Endothelial cell of hepatic sinusoid (primary cell): ENCODE data around the gene ERH.
"Not testable (repeated sequence)": the region's sequence is repeated elsewhere in the genome, so short reads cannot be mapped to it uniquely, and the experiment has no call there.

Source experiments
- in situ Hi-C: cut with HindIII; loops from 2 replicates; pipeline ENCODE4 v1.10.0; 2017; ENCODE audit warnings: low sequenced_read_pairs

ERH gene

DNA sequence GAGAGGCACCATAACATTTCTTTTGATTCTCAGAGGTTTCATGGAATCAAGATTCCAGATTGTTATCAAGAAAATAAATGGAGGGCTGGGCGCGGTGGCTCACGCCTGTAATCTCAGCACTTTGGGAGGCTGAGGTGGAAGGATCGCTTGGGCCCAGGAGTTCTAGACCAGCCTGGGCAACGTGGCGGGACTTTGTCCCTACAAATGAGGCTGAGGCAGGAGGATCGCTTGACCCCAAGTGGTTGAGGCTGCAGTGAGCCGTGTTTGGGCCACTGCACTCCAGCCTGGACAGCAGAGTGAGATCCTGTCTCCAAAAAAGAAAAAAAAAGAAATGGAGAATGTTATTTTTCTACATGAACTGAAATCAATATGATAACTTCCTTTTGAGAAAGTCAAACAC, 1.7 kb upstream of the ERH start:
- in situ Hi-C loops: loop anchor here (5.0 kb wide), 1 partner anchor 63 kb away; no protein-coding TSS in a partner anchor

DNA sequence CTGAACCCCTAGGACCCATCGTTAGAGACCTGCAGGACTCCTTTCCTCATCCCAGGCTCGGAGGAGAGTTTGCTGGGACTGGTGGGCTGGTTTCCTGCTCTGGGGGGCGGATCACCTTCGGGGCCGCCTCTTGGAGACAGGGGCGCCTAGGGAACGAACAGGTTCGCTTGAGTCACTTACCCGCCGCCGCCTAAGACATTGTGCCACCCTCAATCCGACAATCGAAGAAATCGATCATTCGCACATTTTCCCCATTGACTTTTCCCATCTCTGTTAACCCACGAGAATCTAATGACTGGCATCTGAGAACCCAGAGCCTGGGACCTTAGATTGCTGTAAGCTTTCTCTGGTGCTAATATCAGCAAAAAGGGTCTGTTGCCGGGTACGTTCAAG, 715 bp upstream of the ERH start:
- in situ Hi-C loops: loop anchor here (5.0 kb wide), 1 partner anchor 63 kb away; no protein-coding TSS in a partner anchor

DNA sequence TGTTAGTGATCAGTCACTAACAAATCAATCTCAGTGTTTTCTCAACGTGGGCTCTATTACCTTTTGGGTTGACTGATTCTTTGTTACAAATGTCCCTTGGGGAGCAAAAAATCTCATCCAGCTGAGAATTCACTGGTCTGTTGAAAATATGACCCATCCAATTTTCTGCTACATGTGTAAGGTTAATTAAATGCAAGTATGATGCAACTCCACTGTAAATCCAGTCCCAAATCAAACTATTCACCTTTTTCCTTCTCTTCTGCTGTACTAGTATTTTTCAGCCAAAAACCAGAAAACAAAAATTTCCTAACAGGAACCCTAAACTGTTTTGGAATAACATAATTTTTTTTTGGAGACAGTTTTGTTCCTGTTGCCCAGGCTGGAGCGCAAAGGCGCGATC, 2.2 kb downstream of the ERH start:
- in situ Hi-C loops: loop anchor here (5.0 kb wide), 1 partner anchor 66 kb away; no protein-coding TSS in a partner anchor

- in situ Hi-C loops: no loop called here
These were observed 5.6 kb downstream of the ERH start for GRCh38 chr14:69392481-69392880.

DNA sequence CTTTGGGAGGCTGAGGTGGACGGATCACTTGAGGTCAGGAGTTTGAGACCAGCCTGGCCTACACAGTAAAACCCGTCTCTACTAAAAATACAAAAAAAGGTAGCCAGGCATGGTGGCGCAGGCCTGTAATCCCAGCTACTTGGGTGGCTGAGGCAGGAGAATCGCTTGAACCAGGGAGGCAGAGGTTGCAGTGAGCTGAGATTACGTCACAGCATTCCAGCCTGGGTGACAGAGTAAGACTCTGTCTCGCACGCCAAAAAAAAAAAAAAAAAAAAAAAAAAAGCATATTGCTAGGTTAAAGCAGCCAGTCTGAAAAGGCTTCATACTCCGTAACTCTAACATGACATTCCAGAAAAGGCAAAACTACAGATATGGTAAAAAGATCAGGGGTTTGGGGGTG, 6.7 kb downstream of the ERH start:
- in situ Hi-C loops: not testable (repeated sequence)

DNA sequence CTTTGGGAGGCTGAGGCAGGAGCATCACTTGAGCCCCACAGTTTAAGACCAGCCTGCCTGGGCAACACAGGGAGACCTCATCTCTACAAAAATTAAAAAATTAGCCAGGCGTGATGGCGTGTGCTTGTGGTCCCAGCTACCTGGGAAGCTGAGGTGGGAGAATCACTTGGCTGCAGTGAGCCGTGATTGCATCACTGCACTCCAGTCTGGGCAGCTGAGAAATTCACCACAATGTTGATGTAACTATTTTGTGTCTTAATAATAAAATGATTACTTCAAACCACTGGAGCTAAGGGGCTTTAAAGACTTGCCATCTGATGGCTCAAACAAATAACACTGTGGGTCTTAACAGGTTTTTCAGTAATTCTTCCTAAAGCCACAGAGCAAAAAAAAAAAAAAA, 10.8 kb downstream of the ERH start:
- in situ Hi-C loops: no loop called here

DNA sequence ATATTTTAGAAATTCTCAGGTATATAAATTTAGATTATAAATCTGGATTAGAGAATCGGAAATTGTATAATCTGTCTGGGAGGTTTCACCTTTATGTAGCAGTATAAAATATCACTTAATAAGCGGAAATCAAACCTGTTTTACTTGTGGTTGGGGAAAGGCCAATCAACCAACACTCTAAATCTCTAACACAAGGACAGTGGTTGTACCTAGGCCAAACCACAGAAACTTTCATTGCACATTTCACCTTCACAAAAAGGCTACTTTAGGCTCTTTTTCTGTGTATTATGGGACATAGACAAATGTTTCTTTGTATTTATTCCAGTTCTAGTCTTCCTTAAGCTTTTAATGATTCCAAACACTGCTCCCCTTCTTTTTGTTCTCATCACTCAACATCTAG, 19.8 kb downstream of the ERH start:
- in situ Hi-C loops: loop anchor here (5.0 kb wide), 1 partner anchor 86 kb away; no protein-coding TSS in a partner anchor

GRCh38 chr14:69376439-69376838, 21.7 kb downstream of the ERH start:
- in situ Hi-C loops: loop anchor here (5.0 kb wide), 1 partner anchor 84 kb away; no protein-coding TSS in a partner anchor

DNA sequence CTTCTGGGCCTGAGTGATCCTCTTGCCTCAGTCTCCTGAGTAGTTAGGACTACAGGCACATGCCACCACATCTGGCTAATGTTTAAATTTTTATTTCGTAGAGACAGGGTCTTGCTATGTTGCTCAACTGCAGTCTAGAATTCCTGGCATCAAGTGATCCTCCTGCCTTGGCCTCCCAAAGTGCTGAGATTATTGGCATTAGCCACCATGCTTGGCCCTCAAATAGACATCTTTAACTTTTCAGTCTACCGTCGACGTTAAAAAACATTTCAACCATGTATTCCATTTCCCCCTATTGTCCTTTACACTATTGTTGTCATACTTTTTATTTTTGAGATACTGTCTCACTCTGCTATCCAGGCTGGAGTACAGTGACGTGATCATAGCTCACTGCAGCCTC, 22.4 kb downstream of the ERH start:
- in situ Hi-C loops: loop anchor here (5.0 kb wide), 1 partner anchor 83 kb away; no protein-coding TSS in a partner anchor

DNA sequence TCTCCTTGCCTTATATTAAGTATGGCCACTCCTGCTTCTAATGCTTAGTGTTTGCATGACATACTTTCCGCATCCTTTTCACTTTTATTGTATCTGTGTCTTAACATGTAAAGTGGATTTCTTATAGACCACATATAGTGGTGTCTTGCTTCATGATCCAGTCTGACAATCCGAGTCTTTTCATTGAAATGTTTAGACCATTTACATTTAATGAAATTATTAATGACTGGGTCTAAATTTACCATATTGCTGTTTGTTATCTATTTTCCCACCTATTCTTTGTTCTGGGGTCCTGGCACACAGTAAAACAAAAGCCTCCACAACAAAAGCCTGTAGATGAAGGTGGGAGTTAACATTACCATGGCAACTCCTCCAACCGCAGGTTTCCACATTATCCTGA, 22.9 kb downstream of the ERH start:
- in situ Hi-C loops: loop anchor here (5.0 kb wide), 1 partner anchor 83 kb away; no protein-coding TSS in a partner anchor

DNA sequence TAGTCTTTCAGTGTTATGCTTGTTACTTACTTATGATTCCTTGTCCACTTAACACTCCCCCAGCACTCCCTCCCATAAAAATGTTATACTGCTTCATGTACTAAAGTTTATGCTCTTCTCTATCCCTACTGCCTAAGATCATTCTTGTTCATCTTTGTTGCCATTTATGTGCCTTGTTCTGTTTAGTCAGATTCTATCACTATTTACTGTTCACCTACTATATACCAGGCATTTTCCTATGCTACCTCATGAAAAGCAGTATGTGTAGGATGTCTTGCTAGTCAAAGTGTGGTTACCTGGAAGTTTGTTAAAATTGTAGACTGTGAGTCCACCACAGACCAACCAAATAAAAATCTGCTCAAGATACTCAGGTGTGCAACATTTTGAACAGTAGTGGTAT, 23.9 kb downstream of the ERH start:
- in situ Hi-C loops: no loop called here

DNA sequence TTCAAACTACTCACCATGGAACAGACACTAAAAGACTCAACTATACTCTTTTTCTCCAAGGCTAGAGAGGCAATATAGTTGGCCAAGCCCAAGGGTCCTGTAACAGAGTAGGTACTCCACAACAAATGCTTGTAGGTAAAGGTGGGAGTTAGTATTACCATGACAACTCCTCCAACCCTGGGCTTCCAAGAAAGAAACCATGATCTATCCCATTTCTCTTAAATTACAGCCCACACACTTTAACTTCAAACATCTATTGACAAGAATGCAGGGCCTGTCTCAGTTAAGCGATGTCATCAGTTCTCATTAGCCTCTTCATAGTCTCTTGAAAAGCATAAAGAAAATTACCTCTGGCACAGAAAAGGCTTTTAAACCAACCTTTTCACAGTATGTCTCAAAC, 25.0 kb downstream of the ERH start:
- in situ Hi-C loops: no loop called here

- in situ Hi-C loops: no loop called here
These were observed 26.0 kb downstream of the ERH start for GRCh38 chr14:69372146-69372545.

- in situ Hi-C loops: no loop called here
These were observed 28.0 kb downstream of the ERH start for GRCh38 chr14:69370061-69370460.

GRCh38 chr14:69368381-69368780, 29.7 kb downstream of the ERH start:
- in situ Hi-C loops: no loop called here

DNA sequence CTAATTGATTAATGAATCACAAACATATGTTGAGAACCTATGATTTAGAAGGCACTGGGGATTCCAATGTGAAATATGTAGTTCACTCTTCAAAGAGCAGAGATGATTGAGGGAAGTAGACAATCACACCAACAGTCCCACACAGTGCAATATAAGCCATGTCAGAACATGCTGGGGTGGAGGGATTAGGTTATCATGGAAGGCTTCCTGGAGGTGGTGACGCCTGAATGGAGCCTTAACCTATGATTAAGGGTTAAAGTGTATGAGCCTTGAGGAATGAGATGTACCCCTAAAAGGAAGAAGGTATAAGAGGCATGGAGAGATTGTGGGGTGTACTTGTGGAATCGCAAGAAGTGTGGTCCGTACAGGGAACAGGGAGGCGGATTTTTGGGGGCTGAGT, 31.3 kb downstream of the ERH start:
- in situ Hi-C loops: no loop called here

DNA sequence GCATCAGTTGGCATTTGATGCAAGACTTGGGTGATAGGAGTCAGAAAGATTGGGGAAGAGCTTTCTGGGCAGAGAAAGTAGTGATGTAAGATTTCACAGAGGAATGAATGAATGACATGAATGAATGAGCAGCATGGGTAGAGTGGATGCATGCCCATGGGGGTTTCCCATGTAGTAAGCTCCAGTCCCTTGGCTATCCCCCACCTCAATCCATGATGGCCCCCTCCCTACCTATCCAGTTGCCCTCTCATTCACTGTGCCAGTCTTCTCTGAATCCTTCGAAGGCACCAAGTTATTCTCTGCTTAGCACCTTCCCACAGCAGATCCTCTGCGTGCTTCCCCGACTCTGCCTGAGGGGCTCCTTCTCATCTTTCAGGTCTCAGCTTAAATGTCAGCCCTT, 32.0 kb downstream of the ERH start:
- in situ Hi-C loops: no loop called here

GRCh38 chr14:69364378-69364777, 33.7 kb downstream of the ERH start:
- in situ Hi-C loops: loop anchor here (5.0 kb wide), 3 partner anchors 47 to 78 kb away; no protein-coding TSS in a partner anchor

DNA sequence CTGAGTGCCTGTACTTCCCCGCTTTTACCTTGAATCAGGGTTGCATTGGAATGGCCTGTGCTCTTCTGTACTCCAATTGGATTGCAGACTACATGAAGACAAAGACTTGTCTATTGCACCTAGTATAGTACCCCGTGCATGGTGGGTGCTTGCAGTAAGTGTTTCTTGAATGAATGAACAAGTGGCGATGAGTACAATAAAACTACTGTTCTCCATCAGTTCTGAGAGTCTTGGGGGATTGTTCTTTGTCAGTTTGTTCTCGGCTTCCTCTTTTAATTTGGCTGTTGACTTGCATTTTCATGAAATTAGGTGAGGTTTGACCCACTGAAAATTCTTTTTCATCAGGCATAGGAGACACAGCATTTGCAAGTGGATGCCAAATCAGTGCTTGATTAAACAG, 34.1 kb downstream of the ERH start:
- in situ Hi-C loops: loop anchor here (5.0 kb wide), 3 partner anchors 47 to 78 kb away; no protein-coding TSS in a partner anchor

DNA sequence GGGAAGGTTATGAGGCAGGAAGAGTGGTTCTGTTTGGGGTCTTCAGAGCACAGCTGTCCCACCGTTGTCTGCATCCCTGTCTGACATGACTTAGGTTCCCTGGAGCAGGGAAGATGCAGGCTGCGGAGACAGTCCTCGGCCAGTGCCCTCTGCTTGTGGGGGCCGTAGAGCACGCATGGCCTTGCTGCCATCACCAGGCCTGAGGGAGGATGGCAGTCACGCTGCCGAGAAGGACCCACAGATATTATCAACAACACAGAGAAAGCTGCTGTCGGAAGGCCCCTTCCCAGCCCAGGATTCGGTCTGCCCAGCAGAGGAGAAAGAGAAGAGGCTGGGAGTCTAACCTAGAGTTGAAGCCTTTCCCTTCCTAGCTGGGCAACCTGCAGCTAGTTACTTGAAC, 35.0 kb downstream of the ERH start:
- in situ Hi-C loops: loop anchor here (5.0 kb wide), 3 partner anchors 46 to 79 kb away; no protein-coding TSS in a partner anchor

DNA sequence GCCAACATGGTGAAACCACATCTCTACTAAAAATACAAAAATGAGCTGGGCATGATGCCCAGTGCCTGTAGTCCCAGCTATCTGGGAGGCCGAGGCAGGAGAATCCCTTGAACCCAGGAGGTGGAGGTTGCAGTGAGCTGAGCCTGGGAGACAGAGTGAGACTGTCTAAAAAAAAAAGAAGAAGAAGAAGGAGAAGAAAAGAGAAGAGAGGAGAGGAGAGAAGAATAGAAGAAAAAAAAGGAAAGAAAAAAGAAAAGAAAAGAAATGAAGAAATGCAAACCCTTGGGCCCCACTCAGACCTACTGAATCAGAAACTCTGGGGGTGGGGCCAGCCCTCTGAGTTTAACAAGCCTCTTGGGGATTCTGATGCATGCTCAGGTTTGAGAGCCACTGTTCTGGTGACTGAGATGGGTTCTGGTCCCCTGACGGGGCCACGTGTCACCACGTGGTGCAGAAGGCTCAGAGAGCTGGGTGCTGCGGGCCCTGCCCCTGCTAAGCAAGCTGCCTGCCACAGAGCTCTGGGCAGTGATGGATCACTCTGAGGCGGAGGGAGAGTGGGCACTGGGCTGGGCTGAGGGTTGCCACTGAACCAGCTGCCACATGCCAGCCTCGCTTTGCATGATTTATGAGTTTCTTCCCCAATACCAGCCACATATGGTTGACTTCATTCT, 37.5 kb downstream of the ERH start:
- in situ Hi-C loops: loop anchor here (5.0 kb wide), 3 partner anchors 43 to 82 kb away; no protein-coding TSS in a partner anchor

DNA sequence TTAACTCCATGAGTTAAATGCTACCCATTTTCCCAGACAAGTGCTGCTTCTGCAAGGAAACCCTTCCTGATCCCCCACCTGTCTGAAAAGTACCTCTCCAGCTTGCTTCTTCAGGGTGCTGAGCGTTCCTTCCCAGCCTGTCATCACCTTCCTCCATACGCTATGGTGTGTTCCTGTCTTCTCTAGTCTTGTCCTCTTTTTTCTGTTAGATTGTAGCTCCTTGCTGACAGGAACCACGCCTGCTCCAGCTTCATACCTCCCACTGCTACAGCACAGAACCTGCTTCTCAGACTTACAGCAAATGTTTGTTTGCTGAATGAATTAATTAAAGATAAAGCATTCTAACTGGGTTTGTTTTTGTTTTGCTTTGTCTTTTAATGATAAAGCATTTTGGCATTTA, 39.1 kb downstream of the ERH start:
- in situ Hi-C loops: no loop called here
